GM18511 (cell line): ENCODE data around the gene GRPEL1.

Experiments
- ATAC-seq: cut with Tn5 transposase; IDR thresholded peaks from one replicate; pipeline ENCODE4 v1.9.1; 2021; ENCODE audit warnings: mild to moderate bottlenecking, moderate library complexity; ENCODE audit not compliant: unreplicated experiment

The GRPEL1 gene

GRCh38 chr4:7026107-7026506 is 41.8 kb downstream of the GRPEL1 start:
- ATAC-seq: no peak

GRCh38 chr4:7025040-7025602 is 42.7 kb downstream of the GRPEL1 start:
- no peak for ATAC-seq

- ATAC-seq: no peak
Measured at GRCh38 chr4:7024336-7024890, 43.5 kb downstream of the GRPEL1 start.

- no peak for ATAC-seq
Measured at GRCh38 chr4:7023901-7024300, 44.0 kb downstream of the GRPEL1 start.

DNA sequence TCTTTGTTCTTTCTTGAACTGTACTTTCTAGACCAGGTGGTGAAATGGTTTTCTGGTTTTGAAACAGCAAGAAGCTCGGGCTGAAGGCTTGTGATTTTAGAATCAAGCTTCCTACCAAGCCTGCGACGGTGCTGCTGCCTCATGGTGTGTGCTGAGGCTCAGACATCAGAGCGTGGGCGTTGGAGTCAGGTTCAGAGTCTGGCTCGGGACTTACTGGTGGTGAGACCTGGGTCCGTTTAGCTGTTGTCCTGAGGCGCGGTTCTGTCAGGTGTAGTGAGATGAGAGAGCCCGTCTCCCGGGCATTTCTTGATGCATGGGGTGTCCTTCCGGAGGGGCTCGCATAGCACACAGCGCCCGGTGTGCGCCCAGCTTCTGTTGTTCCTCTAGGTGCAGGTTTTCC is 44.4 kb downstream of the GRPEL1 start:
- no peak for ATAC-seq

DNA sequence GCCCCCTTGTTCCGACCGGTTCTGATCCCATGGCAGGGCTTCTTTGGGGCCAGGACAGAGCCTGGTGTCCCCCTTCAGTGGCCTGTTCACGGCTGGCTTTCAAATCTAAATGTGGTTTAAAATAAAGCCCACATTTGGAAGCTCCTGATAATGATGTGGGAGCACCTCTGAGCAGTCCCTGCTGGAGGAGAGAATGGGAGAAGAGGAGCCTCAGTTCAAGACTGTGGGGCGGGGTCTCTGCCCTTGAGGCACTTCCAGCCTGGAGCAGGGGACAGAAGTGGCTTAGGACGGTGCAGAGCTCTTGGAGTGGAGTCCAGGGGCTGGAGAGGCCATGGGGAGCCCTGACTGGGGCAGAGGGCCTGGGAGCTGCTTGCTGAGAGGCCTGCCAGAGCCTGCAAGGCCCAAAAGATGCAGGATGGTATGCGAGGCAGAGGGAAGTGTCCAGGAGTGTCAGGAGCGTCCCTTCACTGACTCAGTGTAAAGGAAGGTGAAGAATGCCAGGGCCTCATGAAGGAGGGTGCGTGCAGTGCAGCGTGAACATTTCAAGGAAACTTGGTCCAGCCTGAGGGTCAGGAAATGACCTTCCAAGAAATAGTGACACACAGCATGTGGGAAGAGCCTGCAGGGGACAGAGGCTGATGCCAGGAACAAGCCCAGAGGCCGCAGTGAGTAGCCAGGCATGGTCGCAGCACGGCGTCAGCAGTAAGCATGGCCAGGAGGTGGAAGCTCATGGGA is 45.8 kb downstream of the GRPEL1 start:
- ATAC-seq: no peak

DNA sequence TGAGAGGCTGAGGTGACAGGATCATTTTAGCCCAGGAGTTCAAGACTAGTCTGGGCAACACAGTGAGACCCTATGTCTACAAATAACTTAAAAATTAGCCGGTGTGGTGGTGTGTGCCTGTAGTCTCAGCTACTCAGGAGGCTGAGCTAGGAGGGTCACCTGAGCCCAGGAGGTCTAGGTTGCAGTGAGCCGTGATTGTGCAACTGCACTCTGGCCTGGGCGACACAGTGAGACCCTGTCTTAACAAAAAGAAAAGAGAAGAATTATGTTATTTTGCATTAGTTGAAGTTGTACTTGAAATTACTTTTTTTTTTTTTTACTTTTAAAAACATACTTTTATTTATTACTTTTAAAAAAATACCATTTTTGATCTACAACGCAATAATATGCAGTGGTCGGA is 46.5 kb downstream of the GRPEL1 start:
- ATAC-seq: no peak

DNA sequence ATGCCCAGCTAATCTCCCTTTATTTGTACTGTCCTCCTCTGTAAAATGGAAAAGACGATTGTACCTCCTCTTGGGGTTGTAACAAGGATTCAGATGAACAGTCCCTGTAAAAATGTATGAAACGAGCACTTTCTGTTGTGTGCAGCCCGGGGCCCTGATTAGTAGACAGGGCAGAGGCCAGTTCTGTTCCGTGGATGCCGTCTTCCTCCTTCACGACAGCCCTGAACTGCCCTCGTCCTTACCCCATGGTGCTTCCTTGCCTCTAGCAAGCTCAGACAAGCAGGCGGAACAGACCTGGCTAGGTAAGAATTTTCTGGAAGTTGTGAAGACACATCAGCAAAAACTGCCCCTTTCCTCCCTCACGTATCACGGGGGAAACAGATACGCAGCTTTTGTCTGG is 47.0 kb downstream of the GRPEL1 start:
- ATAC-seq: no peak

GRCh38 chr4:7020290-7020689 is 47.6 kb downstream of the GRPEL1 start:
- ATAC-seq: no peak

- ATAC-seq: no peak
Measured at GRCh38 chr4:7019367-7019766, 48.5 kb downstream of the GRPEL1 start.

- ATAC-seq: no peak
Measured at GRCh38 chr4:7018281-7018680, 49.6 kb downstream of the GRPEL1 start.

- ATAC-seq: no peak
Measured at GRCh38 chr4:7017446-7018048, 50.3 kb downstream of the GRPEL1 start.

DNA sequence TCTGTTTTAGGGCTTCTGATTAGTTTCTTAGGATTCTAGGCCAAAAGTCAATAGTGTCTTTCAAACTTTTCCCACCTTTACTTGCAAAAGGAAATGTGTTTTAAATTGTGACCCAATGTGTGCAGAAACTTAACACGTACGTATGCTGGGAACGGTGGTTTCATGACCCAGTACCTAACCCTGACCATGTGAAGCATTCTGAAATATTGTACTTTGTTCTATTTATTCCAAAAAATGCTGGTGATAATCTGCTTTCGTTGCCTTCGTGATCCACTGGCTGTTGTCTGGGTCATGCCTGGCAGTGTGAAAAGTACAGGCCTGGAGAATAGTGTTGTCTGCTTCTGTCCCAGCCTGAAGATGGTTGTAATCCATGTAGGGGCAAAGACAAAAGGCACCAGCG is 51.4 kb downstream of the GRPEL1 start:
- ATAC-seq: no peak

GRCh38 chr4:7016086-7016485 is 51.8 kb downstream of the GRPEL1 start:
- ATAC-seq: no peak

GRCh38 chr4:7015383-7016035 is 52.4 kb downstream of the GRPEL1 start:
- no peak for ATAC-seq

- no peak for ATAC-seq
Measured at GRCh38 chr4:7014815-7015214, 53.0 kb downstream of the GRPEL1 start.

DNA sequence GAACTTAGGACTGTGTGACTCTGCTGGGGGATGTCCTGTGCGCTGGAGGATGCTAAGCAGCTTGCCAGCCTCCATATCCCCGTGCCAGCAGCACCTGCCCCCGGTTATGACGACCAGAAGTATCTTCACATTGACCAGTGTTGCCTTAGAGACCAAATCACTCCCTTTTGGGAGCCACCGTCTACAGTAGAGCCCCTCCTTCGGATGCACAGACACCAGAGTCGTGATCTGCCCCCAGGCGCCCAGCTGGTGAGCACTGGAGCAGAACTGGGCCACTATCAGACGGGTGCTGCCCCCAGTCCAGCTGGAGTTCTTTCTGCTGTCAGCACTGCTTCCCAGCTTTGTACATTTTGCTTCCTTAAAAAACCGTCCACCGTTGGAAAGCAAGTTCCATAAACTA is 54.7 kb downstream of the GRPEL1 start:
- no peak for ATAC-seq

DNA sequence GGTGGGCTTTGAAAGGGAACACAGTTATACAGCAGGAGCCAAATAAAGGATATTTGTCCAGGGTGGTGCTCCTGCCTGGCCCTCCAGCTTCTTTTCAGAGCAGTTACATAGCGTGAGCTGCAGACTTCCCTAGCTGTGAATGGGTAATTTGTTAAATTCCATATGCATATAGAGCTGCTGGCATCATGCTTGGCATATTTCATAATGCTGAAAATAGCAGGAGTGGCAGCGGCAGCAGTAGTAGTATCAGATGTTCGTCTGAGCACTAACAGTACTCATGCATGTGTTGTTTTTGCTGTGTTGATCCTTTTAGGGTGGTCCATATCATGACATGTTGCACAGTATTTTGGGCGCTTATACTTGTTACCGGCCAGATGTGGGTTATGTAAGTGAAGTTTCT is 58.3 kb downstream of the GRPEL1 start:
- ATAC-seq: no peak
